Breast epithelium (tissue), 4 donors: ENCODE data around the gene DOCK10. TPM values are rescaled to one million over a fixed set of nuclear protein-coding genes. Genes with fewer than 3 reads are reported as not detected.

Experiments used
- DNase-seq, 2 donors: peaks; one replicate each; pipeline ENCODE4 v3.0.0-alpha.2; 2019; ENCODE audit warnings: low spot score in 2 of 2
- H3K27ac ChIP-seq, 2 donors: fragments of 200-600 bp; sonication (generic) in 1 of 2; one replicate each; pipeline ENCODE4 v1.5.1; 2016 to 2019; ENCODE audit warnings: mild to moderate bottlenecking in 1 of 2
- H3K27me3 ChIP-seq, 2 donors: fragments of 200-600 bp; sonication (generic) in 1 of 2; one replicate each; pipeline versions ENCODE4 v1.5.1 to v1.6.0; 2017 to 2019; ENCODE audit warnings: control low read depth in 1 of 2, mild to moderate bottlenecking in 1 of 2
- H3K36me3 ChIP-seq: fragments of 200-600 bp; one replicate; pipeline ENCODE4 v1.5.1; 2019
- H3K4me1 ChIP-seq, 2 donors: fragments of 200-600 bp; sonication (generic); one replicate each; pipeline ENCODE4 v1.5.1; 2016 to 2019; ENCODE audit warnings: control low read depth in 1 of 2
- H3K4me3 ChIP-seq, 3 donors: fragments of 200-600 bp; sonication (generic); 1 replicate in 2 of 3; 2 replicates in 1 of 3; pipeline ENCODE4 v1.5.1; 2016 to 2019; ENCODE audit warnings: mild to moderate bottlenecking in 3 of 3, moderate library complexity in 2 of 3
- H3K9me3 ChIP-seq, 2 donors: fragments of 200-600 bp; sonication (generic) in 1 of 2; one replicate each; pipeline ENCODE4 v1.5.1; 2016 to 2019; ENCODE audit warnings: control low read depth in 1 of 2
- CTCF ChIP-seq, 3 donors: fragments of 450-650 bp; IDR thresholded peaks; one replicate each; pipeline ENCODE4 v1.5.1; 2016 to 2017; ENCODE audit warnings: antibody characterized with exemption in 3 of 3, mild to moderate bottlenecking in 3 of 3, moderate library complexity in 3 of 3
- POLR2A ChIP-seq: fragments of 450-650 bp; IDR thresholded peaks from one replicate; pipeline ENCODE4 v1.6.1; 2016; ENCODE audit warnings: antibody characterized with exemption, mild to moderate bottlenecking, moderate library complexity
- POLR2AphosphoS5 ChIP-seq, 3 donors: sonication (generic); formaldehyde crosslinking; IDR thresholded peaks; one replicate each; pipeline ENCODE4 v1.6.1; 2017; ENCODE audit warnings: antibody characterized with exemption in 3 of 3
- intact Hi-C: fragments of 100-400 bp; cut with DNase I; formaldehyde crosslinking; loops from one replicate; pipeline ENCODE4 v1.15.1; 2023; ENCODE audit warnings: low total_unique reads
- total RNA-seq, 3 donors: library from RNA; depleted of rRNA; stranded (reverse); fragments of >200 nt; gene quantifications; one replicate each; pipeline ENCODE4 v1.1.0, GENCODE V29; 2016

The DOCK10 gene
- total RNA-seq, 3 donors from 2014 or later, result 13.8 to 23.9 (median 15.4) TPM

GRCh38 chr2:225022188-225022587, 20.1 kb downstream of the DOCK10 start:
- H3K36me3 ChIP-seq, result no peaks in the 10 kb centered on the region
- H3K27ac ChIP-seq, result no peak overlapping the region
- DNase-seq, result no peak
- TF ChIP-seq POLR2A (no peak), POLR2AphosphoS5 (IDR thresholded peaks at IDR 0.05) (no peak), CTCF (IDR thresholded peaks at IDR 0.05) (no peak)
- H3K4me3 ChIP-seq, result no peak overlapping the region
- H3K4me1 ChIP-seq, result no peaks in the 10 kb centered on the region
- intact Hi-C loops, result no loop called here
- no peaks in the 10 kb centered on the region for H3K27me3 ChIP-seq
- H3K9me3 ChIP-seq, result no peaks in the 10 kb centered on the region

- no peak for TF ChIP-seq CTCF (IDR thresholded peaks at IDR 0.05)
- no peak for TF ChIP-seq POLR2A
- no peak for TF ChIP-seq POLR2AphosphoS5 (IDR thresholded peaks at IDR 0.05)
- Histone ChIP-seq H3K9me3 (no peaks in the 10 kb centered on the region), H3K27me3 (no peaks in the 10 kb centered on the region), H3K27ac (no peak overlapping the region), H3K36me3 (no peaks in the 10 kb centered on the region), H3K4me3 (no peak overlapping the region), H3K4me1 (no peaks in the 10 kb centered on the region)
- DNase-seq, result no peak
- intact Hi-C loops, result no loop called here
Measured at GRCh38 chr2:225020168-225020849, 22.0 kb downstream of the DOCK10 start.

- Histone ChIP-seq H3K27me3 (no peaks in the 10 kb centered on the region), H3K36me3 (no peaks in the 10 kb centered on the region), H3K27ac (no peak overlapping the region), H3K4me3 (no peak overlapping the region), H3K9me3 (no peaks in the 10 kb centered on the region), H3K4me1 (no peaks in the 10 kb centered on the region)
- intact Hi-C loops, result no loop called here
- TF ChIP-seq CTCF (IDR thresholded peaks at IDR 0.05) (no peak), POLR2A (no peak), POLR2AphosphoS5 (IDR thresholded peaks at IDR 0.05) (no peak)
- DNase-seq, result no peak
Measured at GRCh38 chr2:225019105-225019504, 23.2 kb downstream of the DOCK10 start.

GRCh38 chr2:225017713-225018112, 24.6 kb downstream of the DOCK10 start:
- H3K36me3 ChIP-seq, result no peaks in the 10 kb centered on the region
- H3K27me3 ChIP-seq, result no peaks in the 10 kb centered on the region
- TF ChIP-seq CTCF (IDR thresholded peaks at IDR 0.05) (no peak), POLR2AphosphoS5 (IDR thresholded peaks at IDR 0.05) (no peak), POLR2A (no peak)
- H3K4me1 ChIP-seq, result no peaks in the 10 kb centered on the region
- H3K9me3 ChIP-seq, result no peaks in the 10 kb centered on the region
- H3K4me3 ChIP-seq, result no peak overlapping the region
- no peak overlapping the region for H3K27ac ChIP-seq
- no peak for DNase-seq
- intact Hi-C loops, result no loop called here

GRCh38 chr2:225017098-225017685, 25.1 kb downstream of the DOCK10 start:
- no peak for DNase-seq
- no peak for TF ChIP-seq POLR2AphosphoS5 (IDR thresholded peaks at IDR 0.05)
- TF ChIP-seq CTCF (IDR thresholded peaks at IDR 0.05), result no peak
- TF ChIP-seq POLR2A, result no peak
- H3K9me3 ChIP-seq, result no peaks in the 10 kb centered on the region
- no peaks in the 10 kb centered on the region for H3K4me1 ChIP-seq
- intact Hi-C loops, result no loop called here
- H3K4me3 ChIP-seq, result no peak overlapping the region
- H3K27ac ChIP-seq, result no peak overlapping the region
- H3K27me3 ChIP-seq, result no peaks in the 10 kb centered on the region
- H3K36me3 ChIP-seq, result no peaks in the 10 kb centered on the region
